Measurements from ENCODE around the gene TSPAN3. TPM values are rescaled to one million over a fixed set of nuclear protein-coding genes. Genes with fewer than 3 reads are reported as not detected.

Gene TSPAN3
- total RNA-seq, 1 experiment from 2014 or later, result 355 TPM

GRCh38 chr15:77023576-77024272 is 47.2 kb downstream of the TSPAN3 start:
- no peak for DNase-seq (ENCODE audit: low read depth)

GRCh38 chr15:77022646-77023575 is 48.0 kb downstream of the TSPAN3 start:
- no peak for DNase-seq (ENCODE audit: low read depth)

GRCh38 chr15:77021803-77022381 is 49.0 kb downstream of the TSPAN3 start:
- DNase-seq (ENCODE audit: low read depth), result peak; percentile 39

GRCh38 chr15:77021088-77021481 is 49.8 kb downstream of the TSPAN3 start:
- no peak for DNase-seq (ENCODE audit: low read depth)

GRCh38 chr15:77020348-77021087 is 50.4 kb downstream of the TSPAN3 start:
- DNase-seq (ENCODE audit: low read depth), result no peak

GRCh38 chr15:77019521-77020331 is 51.2 kb downstream of the TSPAN3 start:
- DNase-seq (ENCODE audit: low read depth), result no peak

GRCh38 chr15:77018796-77019505 is 52.0 kb downstream of the TSPAN3 start:
- no peak for DNase-seq (ENCODE audit: low read depth)

- DNase-seq (ENCODE audit: low read depth), result no peak
Measured at GRCh38 chr15:77017761-77018720, 52.9 kb downstream of the TSPAN3 start.

- no peak for DNase-seq (ENCODE audit: low read depth)
Measured at GRCh38 chr15:77017091-77017660, 53.7 kb downstream of the TSPAN3 start.

- DNase-seq (ENCODE audit: low read depth), result no peak
Measured at GRCh38 chr15:77016321-77016695, 54.6 kb downstream of the TSPAN3 start.

- DNase-seq (ENCODE audit: low read depth), result no peak
Measured at GRCh38 chr15:77015646-77016320, 55.1 kb downstream of the TSPAN3 start.

GRCh38 chr15:77014132-77015081 is 56.5 kb downstream of the TSPAN3 start:
- no peak for DNase-seq (ENCODE audit: low read depth)

- DNase-seq (ENCODE audit: low read depth), result no peak
Measured at GRCh38 chr15:77013776-77014131, 57.2 kb downstream of the TSPAN3 start.

GRCh38 chr15:77012868-77013267 is 58.0 kb downstream of the TSPAN3 start:
- no peak for DNase-seq (ENCODE audit: low read depth)

GRCh38 chr15:77012117-77012712 is 58.7 kb downstream of the TSPAN3 start:
- no peak for DNase-seq (ENCODE audit: low read depth)

- DNase-seq (ENCODE audit: low read depth), result no peak
Measured at GRCh38 chr15:77010857-77011256, 60.1 kb downstream of the TSPAN3 start.

GRCh38 chr15:77010312-77010686 is 60.6 kb downstream of the TSPAN3 start:
- no peak for DNase-seq (ENCODE audit: low read depth)
